D341Med (cell line): ENCODE measurements around the gene RABAC1.
A peak's percentile ranks its signal among the peaks of the same experiment; 100 is the strongest.
"Not testable (repeated sequence)": the region's sequence is repeated elsewhere in the genome, so short reads cannot be mapped to it uniquely, and the experiment has no call there.

Experiments used
- DNase-seq: peaks from one replicate; pipeline ENCODE4 v3.0.0; 2012; ENCODE audit warnings: low spot score

The RABAC1 gene

DNA sequence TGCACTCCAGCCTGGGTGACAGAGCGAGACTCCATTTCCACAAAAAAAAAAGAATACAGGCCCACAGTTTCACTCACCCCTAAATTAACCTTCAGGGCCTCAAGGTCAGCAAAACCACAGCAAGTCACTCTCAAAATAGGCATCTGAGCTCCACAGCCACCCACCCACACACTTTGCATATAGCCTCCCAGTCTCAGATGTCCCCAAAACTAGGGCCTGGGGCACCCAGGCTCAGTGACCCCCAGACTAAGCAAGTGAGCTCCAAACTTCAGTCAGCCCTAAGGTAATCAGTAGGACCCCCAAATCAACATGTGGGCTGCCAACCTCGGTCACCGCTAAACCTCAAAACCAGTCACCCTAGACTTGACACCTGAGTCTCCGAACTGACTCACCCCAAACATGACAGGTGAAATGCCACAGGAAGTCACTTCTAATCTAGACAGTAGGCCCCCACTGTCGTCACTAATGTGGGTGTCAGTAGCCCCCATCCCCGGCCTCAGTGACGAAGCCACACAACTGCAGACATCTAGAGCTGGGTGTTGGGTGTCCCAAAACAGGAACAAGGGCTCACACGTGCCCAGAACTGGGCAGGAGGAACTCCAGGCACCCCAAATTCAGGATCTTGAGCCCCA is 13.9 kb downstream of the RABAC1 start:
- no peak for DNase-seq

DNA sequence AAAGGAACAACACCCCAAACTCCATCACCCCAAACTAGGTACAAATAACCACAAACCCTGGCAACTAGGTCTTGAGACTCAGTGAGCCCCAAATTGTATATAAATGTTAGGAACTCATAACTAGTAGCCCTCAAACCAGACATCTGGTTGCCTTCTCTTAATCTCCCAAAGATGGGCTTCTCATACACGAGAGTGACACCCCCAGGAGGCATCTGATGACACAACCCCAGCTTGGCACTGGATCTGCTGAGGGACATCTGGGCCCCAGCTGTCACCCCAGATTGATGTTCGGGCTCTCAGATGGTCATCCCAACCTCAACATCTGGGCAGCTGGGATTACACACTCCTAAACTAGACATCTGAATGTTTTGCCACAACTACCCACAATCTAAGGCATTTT is 14.8 kb downstream of the RABAC1 start:
- DNase-seq = no peak

DNA sequence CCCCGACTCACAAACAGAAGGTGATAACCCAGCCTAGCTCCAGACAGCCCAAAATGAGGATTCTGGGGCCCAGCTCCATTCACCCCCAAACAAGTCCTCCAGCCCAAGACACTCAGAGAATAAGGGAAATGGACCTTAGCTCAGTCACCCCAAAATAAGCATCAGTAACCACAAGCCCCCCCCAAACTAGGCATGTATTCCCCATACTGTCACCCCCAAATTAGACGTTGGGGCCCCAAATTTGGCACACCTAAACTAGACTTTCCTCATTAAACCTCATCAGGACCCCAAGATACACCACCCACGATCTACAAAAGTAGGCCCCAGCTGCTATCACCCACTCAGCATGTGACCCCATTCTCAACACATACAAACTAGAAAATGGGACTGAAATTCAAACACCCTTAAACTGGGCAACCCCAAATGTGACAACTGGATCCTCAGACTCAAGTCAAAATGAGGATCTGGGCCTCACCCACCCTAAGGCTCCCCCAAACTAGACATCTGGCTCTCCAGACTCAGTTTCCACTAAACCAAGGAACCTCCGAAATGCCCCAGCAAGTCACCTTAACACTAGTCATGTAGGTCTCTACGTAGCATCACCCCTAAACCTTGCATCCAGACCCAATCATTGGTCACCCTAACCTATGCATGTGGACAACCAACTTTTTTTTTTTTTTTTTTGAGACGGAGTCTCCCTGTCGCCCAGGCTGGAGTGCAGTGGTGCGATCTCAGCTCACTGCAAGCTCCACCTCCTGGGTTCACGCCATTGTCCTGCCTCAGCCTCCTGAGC is 17.5 kb downstream of the RABAC1 start:
- DNase-seq = no peak

DNA sequence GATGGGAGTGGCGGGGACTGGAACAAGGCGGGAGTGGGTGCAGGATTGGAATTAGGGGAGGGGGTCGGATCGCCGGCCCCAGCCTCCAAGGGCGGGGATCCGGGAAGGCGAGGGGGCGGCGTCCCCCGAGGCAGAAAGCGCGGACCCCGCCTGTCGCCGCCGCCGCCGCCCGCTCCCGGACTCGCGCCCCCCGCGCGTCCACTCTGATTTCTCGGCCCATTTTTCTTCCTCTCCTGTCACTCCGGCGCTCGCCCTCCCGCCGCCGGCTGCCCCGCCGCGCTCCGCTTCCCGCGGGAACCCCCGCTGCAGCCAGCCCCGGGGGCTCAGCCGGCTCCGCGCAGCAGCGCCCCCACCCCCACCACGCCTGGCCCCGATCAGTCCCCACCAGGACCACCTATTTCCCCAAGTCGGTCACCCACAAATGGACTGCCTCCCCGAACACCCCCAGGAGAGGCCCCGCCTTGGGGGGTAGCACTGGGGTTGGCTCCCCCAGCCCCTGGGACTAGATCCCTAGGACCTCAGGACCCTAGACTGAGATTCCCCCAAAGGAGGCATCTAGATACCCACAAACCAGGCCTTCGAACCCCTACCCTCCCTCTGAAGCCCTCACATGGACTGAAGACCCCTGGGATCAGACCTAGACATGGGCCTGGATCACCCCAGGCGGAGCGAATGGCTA is 18.3 kb downstream of the RABAC1 start:
- no peak for DNase-seq

DNA sequence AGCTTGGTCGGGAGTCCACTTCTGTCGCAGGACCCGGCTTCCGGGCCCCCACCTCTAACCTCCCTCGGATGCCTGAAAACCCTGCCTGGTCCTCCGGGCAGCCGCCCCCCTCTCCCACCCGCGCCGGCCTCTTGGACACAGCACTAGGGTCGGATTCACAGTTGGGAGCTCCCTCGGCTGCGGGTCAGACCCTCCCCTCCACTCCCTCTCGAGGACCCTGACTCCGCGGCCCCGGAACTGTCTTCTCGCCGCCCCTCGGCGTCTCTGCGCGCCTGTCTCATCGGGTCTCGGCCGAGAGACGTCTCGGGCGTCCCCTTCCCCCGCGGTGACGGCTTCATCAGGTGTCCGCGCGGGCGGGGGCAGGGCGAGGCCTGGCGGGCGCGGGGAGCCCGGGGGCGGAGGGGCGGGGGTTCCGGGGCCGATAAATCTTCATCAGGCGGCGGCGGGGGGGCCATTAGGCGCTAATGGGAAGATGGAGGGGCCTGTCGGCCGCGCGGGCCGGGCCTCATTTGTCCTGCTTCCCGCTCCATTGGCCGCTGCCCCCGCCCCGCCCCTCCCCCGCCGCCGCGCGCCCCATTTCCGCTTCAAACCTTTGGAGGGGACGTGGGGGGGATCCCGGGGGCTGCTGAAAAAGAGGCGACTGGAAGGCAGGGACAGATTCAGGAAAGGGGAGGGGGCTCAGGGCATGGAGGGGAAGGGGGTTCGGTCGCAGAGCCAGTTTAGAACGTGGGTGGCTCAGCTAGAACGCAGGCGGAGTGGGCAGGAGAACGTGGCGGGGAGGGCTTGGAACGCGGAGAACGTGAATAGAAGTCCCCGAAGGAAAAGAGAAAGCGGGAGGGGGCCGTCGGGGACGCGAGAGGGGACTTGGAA is 19.0 kb downstream of the RABAC1 start:
- peak; percentile 53 for DNase-seq

DNA sequence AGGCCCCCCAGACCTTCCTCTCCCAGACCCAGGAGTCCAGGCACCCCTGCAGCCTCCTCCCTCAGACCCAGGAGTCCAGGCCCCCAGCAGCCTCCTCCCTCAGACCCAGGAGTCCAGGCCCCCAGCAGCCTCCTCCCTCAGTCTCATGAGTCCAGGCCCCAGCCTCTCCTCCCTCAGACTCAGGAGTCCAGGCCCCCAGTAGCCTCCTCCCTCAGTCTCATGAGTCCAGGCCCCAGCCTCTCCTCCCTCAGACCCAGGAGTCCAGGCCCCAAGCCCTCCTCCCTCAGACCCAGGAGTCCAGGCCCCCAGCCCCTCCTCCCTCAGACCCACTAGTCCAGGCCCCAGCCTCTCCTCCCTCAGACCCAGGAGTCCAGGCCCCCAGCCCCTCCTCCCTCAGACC is 19.9 kb downstream of the RABAC1 start:
- DNase-seq = not testable (repeated sequence)

DNA sequence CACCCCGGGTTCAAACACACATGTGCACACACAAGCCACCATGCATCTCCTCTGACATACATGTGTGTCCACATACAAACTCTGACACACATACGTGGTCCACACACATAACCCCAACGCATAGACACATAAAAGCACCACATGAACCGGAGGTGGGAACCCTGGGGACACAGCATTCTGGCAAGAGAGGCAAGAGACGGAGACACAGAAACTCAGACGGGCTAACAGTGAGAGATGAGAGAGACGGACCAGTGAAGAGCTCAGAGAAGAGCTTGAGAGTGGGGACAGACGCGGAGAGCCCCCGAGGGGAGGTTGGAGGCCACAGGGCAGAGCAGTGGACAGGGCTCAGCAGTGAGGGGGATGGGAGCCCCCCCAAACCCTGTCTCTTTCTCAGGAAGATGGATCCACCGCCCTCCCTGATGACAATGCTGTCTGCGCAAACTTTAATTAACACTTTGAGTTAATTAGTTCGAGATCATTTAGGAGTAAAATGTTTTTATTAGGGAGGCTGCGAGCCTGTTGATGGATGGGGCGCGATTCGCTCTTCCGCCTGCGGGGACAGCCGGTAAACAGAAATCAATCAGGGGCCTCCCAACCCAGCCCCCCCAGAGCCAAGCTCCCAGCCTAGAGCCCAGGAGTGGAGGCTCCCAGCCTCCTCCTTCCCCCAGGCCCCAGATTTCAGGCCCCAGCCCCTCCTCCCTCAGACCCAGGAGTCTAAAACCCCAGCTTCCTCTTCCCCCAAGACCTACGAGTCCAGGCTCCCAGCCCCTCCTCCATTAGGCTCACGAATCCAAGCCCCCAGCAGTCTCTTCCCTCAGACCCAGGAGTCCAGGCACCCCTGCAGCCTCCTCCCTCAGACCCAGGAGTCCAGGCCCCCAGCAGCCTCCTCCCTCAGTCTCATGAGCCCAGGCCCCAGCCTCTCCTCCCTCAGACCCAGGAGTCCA is 21.3 kb downstream of the RABAC1 start:
- peak; percentile 54 for DNase-seq

DNA sequence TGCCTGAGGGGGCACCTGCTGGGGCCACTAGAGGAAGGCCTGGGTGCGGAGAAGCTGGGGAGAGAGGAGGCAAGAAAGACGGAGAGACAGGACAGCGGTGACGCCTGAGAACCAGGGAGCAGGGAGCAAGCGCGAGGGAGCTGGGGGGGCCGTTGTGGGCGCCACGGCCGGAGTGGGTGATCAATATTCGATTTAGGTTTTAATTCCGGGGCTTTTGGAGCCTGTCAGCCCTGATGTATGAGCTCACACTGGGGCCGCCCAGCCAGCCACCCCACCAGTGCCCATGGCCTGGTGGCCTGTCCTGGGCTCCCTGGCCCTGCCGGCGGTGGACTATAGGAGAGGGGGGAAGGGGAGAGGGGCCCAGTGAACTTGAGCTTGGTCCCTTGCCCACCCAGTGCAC is 22.2 kb downstream of the RABAC1 start:
- DNase-seq = no peak

DNA sequence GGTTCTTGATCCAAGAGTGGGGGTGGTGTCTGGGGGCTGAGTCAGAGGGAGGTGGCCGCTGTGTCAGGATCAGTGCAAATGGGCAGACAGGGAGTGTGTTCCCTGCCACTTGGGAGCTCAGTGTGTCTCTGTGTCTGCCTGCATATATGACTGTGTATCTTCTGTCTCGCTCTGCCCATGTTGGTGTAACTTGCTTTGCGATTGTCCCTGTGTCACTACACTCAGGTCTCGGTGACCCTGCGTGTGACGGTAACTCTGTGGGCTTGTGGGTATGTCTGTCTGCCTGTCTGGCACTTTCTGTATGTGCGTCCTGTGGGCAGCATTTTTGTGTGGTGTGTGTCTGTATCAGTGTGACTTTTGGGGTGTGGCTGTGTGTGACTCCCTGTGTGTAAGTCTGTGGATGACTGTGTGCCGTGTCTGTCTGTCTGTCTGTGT is 22.7 kb downstream of the RABAC1 start:
- no peak for DNase-seq

DNA sequence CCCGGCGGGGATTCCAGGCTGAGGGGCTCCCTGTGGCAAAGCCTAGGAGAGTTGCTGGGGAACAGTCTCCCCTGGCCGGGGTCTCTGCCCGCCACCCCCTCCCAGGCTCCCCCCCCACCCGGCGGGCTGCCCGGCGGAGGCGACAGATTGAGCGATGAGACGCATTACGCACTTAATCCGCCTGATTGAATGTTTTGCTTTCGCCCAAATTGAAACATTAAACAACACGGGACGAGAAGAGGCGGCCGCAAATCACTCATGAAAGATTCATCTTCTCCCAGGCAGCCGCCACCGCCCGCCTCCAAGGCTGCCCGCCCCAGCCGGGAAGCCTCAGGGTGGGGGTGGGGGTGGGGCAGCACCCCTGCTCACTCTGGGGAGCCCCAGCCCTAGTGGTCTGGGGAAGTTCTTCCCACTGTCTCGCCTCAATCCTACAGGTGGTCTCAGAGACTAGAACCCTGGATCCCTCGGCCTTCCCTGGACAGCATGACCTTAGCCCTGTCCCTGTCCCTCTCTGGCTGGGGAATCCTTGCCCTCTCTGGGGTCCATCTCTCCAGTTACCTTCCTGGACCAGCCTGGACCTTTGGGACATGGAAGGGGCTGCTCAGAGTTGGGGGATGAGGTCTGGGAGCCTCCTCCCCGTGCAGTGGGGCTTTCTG is 23.2 kb downstream of the RABAC1 start:
- peak; percentile 57 for DNase-seq

DNA sequence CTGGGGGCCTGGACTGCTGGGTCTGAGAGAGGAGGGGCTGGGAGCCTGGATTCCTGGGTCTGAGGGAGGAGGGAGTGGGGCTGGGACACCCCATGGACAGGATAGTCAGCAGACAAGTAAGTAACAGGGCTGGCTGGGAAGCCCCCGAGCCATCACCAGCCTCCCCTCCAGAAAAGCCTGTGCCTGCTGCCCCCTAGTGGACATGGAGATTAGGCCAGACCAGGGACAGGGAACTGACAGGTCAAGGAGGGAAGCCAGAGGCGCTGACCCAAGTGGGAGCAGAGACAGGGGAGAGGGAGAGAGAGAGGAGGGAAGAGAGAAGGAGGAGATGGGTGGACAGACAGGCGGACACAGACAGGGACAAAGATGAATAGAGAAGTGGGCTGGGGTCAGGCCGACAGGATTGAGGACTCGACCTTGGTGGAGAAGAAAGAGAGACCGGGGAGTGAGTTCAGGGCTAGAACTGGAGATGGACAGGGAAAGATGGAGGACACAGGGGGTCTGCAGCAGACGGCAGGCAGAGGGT is 24.2 kb downstream of the RABAC1 start:
- DNase-seq = peak; percentile 80

DNA sequence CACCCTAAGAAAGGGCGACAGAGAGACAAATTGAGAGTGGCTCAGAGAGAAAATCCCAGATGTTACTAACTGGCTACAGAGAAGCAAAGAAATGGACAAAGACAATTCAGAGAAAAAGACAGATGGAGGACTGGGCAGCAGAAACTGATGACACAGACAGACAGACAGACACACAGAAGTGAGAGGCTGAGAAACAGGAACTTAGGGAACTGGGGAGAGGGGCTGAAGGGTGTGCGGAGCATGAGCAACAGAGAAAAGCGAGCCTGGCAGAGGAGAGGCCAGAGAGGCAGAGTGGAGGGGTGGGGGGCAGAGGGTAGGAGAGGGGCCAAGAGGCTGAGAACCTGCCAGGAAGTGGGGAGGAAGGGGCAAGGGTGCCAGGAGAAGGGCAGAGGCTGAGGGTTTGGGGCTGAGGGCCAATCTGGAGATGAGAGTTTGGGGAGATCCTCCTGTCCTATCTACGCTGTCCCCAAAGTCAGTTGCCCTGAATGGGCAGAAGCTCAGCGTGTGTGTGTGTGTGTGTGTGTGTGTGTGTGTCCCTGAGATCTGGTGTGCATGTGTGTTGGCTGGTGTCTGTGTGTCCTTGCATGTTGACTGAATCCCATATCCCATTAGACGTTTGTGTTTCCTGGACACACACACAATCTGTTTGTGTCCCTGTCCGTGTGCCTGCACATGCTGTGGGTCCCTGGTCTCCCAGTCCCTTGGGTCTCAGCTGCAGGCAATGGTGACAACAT is 25.3 kb downstream of the RABAC1 start:
- DNase-seq = no peak

DNA sequence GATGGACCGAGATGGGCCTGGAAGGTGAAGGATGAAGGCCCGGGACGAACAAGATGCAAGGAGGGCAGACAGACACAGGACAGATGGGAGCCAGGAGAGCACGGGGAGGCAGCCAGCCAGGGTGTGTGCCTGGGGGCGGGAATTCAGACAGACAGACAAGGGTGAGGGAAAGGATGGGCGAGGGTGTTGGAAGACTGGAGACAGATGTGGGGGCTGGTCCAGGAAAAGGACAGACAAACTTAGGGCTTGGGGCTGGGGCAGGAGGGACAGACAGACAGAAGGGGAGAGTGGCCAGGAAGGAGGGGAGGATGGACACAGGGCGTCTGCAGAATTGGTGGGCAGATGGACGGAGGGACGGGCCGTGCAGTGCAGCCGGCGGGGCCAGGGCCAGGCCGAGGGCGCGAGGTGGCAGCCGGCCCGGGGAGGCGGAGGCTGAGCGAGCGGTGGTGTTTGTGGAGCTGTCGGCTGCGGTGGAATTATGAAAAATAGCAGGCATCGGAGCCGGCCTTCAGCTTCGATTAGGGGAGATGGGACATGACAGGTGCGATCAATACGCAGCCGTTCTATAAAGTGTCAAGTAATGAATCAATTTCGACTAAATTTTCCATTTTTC is 26.3 kb downstream of the RABAC1 start:
- peak; percentile 58 for DNase-seq

DNA sequence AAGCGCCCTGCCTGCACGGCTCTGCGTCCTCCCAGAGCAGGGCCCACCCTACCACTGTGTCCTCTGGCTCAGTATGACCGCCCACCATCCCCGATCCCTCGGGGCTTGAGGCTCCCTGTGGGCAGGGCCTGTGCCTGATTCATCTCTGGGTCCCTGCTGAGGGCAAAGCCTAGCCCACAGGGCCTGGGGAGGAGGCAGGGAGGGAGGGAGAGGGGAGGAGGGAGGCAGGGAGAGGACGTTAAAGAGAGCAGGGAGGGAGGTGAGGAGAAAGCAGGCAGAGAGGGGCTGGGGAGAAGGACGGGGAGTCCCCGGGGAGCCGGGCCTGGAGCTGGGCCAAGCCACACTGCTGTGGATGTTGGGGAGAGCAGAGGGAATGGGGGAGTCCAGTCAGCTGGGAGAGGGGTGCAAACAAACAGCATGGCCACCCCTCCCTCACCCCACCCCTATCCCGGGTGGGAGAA is 26.8 kb downstream of the RABAC1 start:
- peak; percentile 52 for DNase-seq

DNA sequence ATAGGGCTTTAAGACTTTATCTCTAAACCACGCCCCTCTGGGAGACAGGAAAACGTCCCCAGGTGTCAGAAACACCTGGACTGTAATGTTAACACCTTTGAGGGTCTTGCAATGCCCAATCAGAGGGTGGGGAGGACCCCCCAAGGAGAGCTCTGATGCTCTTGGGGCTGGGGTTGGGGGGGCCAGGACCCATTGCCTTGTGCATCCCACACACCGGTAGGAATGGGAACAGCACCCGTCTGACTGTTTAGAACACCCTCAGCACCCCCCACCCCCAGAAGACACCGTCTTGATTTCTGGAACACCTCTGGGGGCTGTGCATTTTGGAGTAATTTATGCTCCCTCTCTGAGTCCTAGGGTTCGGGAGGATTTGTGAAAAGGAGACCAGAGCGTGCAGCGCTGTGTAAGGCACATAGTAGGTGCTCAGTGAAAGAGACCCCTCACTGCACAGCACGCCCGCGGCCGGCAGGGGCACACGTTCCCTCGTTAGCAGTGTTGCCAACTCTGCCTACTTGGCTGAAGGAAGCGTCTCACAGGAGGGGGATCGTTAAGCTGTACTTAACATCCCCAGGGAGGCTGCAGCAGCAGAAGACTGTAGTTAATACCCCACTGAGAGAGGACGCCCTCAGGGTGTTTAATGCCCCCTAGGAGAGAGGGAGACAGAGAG is 28.1 kb downstream of the RABAC1 start:
- DNase-seq = peak; percentile 90

DNA sequence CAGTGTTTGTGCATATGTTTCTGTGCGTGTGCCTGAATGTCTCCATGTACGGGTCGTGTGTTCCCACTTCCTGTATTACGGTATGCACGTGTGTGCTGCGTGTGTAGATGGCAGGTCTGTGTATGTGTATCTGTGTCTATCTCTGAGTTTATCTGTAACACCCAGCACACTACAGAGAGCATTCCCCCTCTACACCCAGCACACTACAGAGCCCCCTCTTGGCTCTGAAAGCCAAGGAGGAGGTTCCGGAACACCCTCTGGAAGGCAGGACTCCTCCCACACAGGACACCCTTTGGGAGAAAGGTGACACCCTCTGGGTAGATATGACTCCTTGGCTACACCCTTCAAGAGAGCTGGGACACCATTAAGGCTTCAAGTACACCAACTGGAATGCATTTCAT is 28.8 kb downstream of the RABAC1 start:
- no peak for DNase-seq

DNA sequence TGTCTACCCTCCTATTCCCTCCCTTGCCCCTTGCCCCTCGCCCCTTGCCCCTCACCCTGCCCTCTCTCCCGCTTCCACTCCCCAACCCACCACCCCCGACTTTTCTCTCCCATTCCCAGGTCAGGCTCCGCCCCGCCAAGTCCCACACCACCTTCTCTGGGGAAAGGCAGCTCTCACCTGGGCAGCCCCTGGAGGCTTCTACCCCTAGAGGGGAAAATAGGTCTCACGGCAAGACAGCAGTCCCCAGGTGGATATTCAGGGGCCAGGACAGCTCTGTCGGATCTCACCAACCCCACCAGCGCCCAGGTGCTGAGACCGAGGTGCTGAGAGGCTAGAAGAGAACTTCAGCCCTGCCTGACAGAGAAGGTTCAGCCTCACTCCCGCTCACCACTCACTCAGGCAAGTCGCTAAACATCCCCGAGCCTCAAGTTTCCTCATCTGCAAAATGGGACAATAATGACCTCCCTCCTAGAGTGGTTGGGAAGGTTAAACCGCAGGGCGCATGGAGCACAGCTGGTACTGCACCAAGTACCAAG is 29.5 kb downstream of the RABAC1 start:
- no peak for DNase-seq
